K562 (cell line): Measurements from ENCODE around the gene CDADC1. TPM values are rescaled to one million over a fixed set of nuclear protein-coding genes. Genes with fewer than 3 reads are reported as not detected.

Experiments
- ARID3B ChIP-seq: fragments of 250-450 bp; sonication (Bioruptor Pico); IDR thresholded peaks from 2 replicates; pipeline ENCODE4 v1.4.0; 2020; ENCODE audit warnings: borderline replicate concordance
- CTCFL ChIP-seq: IDR thresholded peaks from 2 replicates; pipeline ENCODE4 v1.6.1; 2011; ENCODE audit warnings: borderline replicate concordance, low read depth, mild to moderate bottlenecking, moderate library complexity, low read length; ENCODE audit not compliant: insufficient read depth, poor library complexity, severe bottlenecking
- HLTF ChIP-seq: fragments of 450-650 bp; IDR thresholded peaks from 2 replicates; pipeline ENCODE4 v1.6.1; 2016
- KHSRP ChIP-seq: fragments of 450-650 bp; IDR thresholded peaks from 2 replicates; pipeline ENCODE4 v1.6.1; 2017
- KLF1 ChIP-seq: fragments of 450-650 bp; IDR thresholded peaks from 2 replicates; pipeline ENCODE4 v1.6.1; 2016; ENCODE audit warnings: missing genetic modification characterization, missing compliant biosample characterization
- NRF1 ChIP-seq, 2 experiments: fragments of 450-650 bp; IDR thresholded peaks in 1 of 2; conservative IDR thresholded peaks in 1 of 2; 2 replicates each; pipeline ENCODE4 v1.6.1; 2014; ENCODE audit warnings: mild to moderate bottlenecking in 2 of 2
- POLR2A ChIP-seq: fragments of 450-650 bp; conservative IDR thresholded peaks from 2 replicates; pipeline ENCODE4 v1.6.1; 2016
- RAD21 ChIP-seq, 2 experiments: fragments of 250-450 bp in 1 of 2; fragments of 450-650 bp in 1 of 2; sonication (Bioruptor Pico) in 1 of 2; formaldehyde crosslinking in 1 of 2; IDR thresholded peaks in 1 of 2; conservative IDR thresholded peaks in 1 of 2; 2 replicates each; pipeline versions ENCODE4 v1.4.0 to v1.8.0; 2020 to 2022; ENCODE audit warnings: mild to moderate bottlenecking in 2 of 2, moderate library complexity in 1 of 2
- RBM15 ChIP-seq: fragments of 200-400 bp; formaldehyde crosslinking; IDR thresholded peaks from 2 replicates; pipeline ENCODE4 v1.6.1; 2018; ENCODE audit warnings: mild to moderate bottlenecking, low read length, moderate library complexity; ENCODE audit not compliant: insufficient read depth
- RERE ChIP-seq: sonication (generic); formaldehyde crosslinking; IDR thresholded peaks from 2 replicates; pipeline ENCODE4 v1.8.0; 2023; ENCODE audit warnings: missing genetic modification reagents, mild to moderate bottlenecking, borderline replicate concordance
- SMARCA5 ChIP-seq: fragments of 450-650 bp; IDR thresholded peaks from 2 replicates; pipeline ENCODE4 v1.6.1; 2016
- SMARCC2 ChIP-seq: fragments of 450-650 bp; IDR thresholded peaks from 2 replicates; pipeline ENCODE4 v1.6.1; 2017; ENCODE audit warnings: antibody characterized with exemption, moderate library complexity, mild to moderate bottlenecking, low read depth
- TCF15 ChIP-seq: fragments of 250-450 bp; sonication (Bioruptor Pico); IDR thresholded peaks from 2 replicates; pipeline ENCODE4 v1.8.0; 2022; ENCODE audit warnings: moderate library complexity, mild to moderate bottlenecking, inconsistent platforms
- ZNF277 ChIP-seq: fragments of 250-450 bp; sonication (Bioruptor Pico); IDR thresholded peaks from 2 replicates; pipeline ENCODE4 v1.8.0; 2022; ENCODE audit warnings: inconsistent platforms, mild to moderate bottlenecking, moderate library complexity, borderline replicate concordance
- ZNF347 ChIP-seq: fragments of 450-650 bp; formaldehyde crosslinking; IDR thresholded peaks from 2 replicates; pipeline ENCODE4 v1.4.0; 2020; ENCODE audit warnings: low read depth, mild to moderate bottlenecking, moderate library complexity
- ZNF668 ChIP-seq: fragments of 250-450 bp; sonication (Bioruptor Pico); IDR thresholded peaks from 2 replicates; pipeline ENCODE4 v1.8.0; 2022; ENCODE audit warnings: mild to moderate bottlenecking, inconsistent platforms
- polyA plus RNA-seq, 8 experiments: library from polyadenylated mRNA; depleted of rRNA in 4 of 8; stranded (reverse) in 5 of 8; unstranded in 3 of 8; fragments of >200 nt; fragmentation: Nextera tagmentation in 2 of 8; fragmentation: Illumina TruSeq in 1 of 8; extraction: Ambion mirVana in 2 of 8; extraction: Trizol in 1 of 8; gene quantifications; 2 replicates each; pipeline versions ENCODE4 v1.2.1 to v1.2.3, GENCODE V29; 2011 to 2014; ENCODE audit warnings: inconsistent platforms in 1 of 8, missing spikeins in 1 of 8
- total RNA-seq, 7 experiments: library from RNA; depleted of rRNA in 6 of 7; stranded (reverse); fragments of >200 nt in 6 of 7; fragmentation: Illumina TruSeq in 2 of 7; extraction: Trizol in 2 of 7; gene quantifications; 2 replicates each; pipeline versions ENCODE4 v1.2.1 to v1.2.3, GENCODE V29; 2011 to 2021; ENCODE audit warnings: low replicate concordance in 1 of 7

The CDADC1 gene
- total and polyA plus RNA-seq, 9 of the 15 experiments (the other 6 are each of a cell fraction or from before 2014, with no cell fraction given): 4.1 to 11.8 (median 6.3) TPM

- TF ChIP-seq KLF1 (tag): no peak
- no peak for TF ChIP-seq ZNF347 (CRISPR knock-in tag)
- TF ChIP-seq SMARCA5: no peak
- peak; percentile 87 for TF ChIP-seq POLR2A
- no peak for TF ChIP-seq CTCFL
- peak; percentile 63 to 69 for TF ChIP-seq NRF1 (conservative IDR thresholded peaks at IDR 0.05 in 1 of 2, IDR thresholded peaks at IDR 0.05 in 1 of 2)
- no peak for TF ChIP-seq ZNF277 (CRISPR knock-in tag)
- no peak for TF ChIP-seq HLTF
- no peak for TF ChIP-seq TCF15 (CRISPR knock-in tag)
- no peak for TF ChIP-seq ZNF668 (CRISPR knock-in tag)
- TF ChIP-seq KHSRP: peak; percentile 94
- no peak for TF ChIP-seq ARID3B (CRISPR knock-in tag)
- TF ChIP-seq SMARCC2: no peak
- no peak for TF ChIP-seq RAD21 (CRISPR knock-in tag; conservative IDR thresholded peaks at IDR 0.05 in 1 of 2, IDR thresholded peaks at IDR 0.05 in 1 of 2)
- no peak for TF ChIP-seq RERE
- no peak for TF ChIP-seq RBM15
Measured at GRCh38 chr13:49247643-49248621, at the start of gene CDADC1 (continued).
